Keratinocyte (primary cell): Measurements from ENCODE around the gene HLA-DPA1.

Experiments used
- CTCF ChIP-seq, 3 experiments: IDR thresholded peaks in 1 of 3; conservative IDR thresholded peaks in 1 of 3; optimal IDR thresholded peaks in 1 of 3; 2 replicates in 2 of 3; 3 replicates in 1 of 3; pipeline versions ENCODE3 to v1.5.1; 2011; ENCODE audit warnings: low read length in 3 of 3, mild to moderate bottlenecking in 3 of 3, moderate library complexity in 2 of 3, control low read depth in 1 of 3, inconsistent platforms in 1 of 3; ENCODE audit not compliant: insufficient read depth in 2 of 3; ENCODE audit errors: extremely low read depth in 1 of 3
- EZH2 ChIP-seq: IDR thresholded peaks from one replicate; pipeline ENCODE4 v1.6.1; 2012; ENCODE audit warnings: inconsistent platforms, mild to moderate bottlenecking, low read length, moderate library complexity

GRCh38 chr6:33082702-33083101 is 9.3 kb upstream of the HLA-DPA1 start:
- TF ChIP-seq CTCF (optimal IDR thresholded peaks at IDR 0.05 in 1 of 3, IDR thresholded peaks at IDR 0.05 in 1 of 3, conservative IDR thresholded peaks at IDR 0.05 in 1 of 3; ENCODE audit: extremely low read depth in 1 of 3, insufficient read depth in 2 of 3, low read length in 3 of 3) (peak; percentile 20 to 49 (median 40)), EZH2 (no peak)
